B cell (primary cell): ENCODE results near the gene ERCC2. TPM values are rescaled to one million over a fixed set of nuclear protein-coding genes. Genes with fewer than 3 reads are reported as not detected.

Experiments used
- ATAC-seq: fragments of 200-7000 bp; cut with Tn5 transposase; one replicate; pipeline ENCODE4 v1.10.0; 2021; ENCODE audit warnings: low read depth, mild to moderate bottlenecking, moderate number of reproducible peaks, moderate library complexity
- CTCF ChIA-PET: fragments of 350-600 bp; sonication (Branson Sonifier 250); formaldehyde crosslinking; loops from one replicate; lab custom pipeline; 2021; ENCODE audit warnings: antibody characterized with exemption, inconsistent platforms; lab: Charles Lee
- POLR2A ChIA-PET: fragments of 350-600 bp; sonication (Branson Sonifier 250); formaldehyde crosslinking; loops from one replicate; lab custom pipeline; 2021; ENCODE audit warnings: antibody characterized with exemption; lab: Charles Lee
- DNase-seq: peaks from one replicate; pipeline ENCODE4 v3.0.0; 2013
- H2AFZ ChIP-seq: 2 replicates; pipeline ENCODE4 v1.6.1; 2012; ENCODE audit warnings: mild to moderate bottlenecking, low read depth, low read length; ENCODE audit not compliant: insufficient read depth, poor library complexity, severe bottlenecking
- H3K27ac ChIP-seq, 2 donors: 1 replicate in 1 of 2; 2 replicates in 1 of 2; pipeline ENCODE4 v1.5.1; 2012 to 2013; ENCODE audit warnings: low read length in 2 of 2, mild to moderate bottlenecking in 2 of 2, moderate library complexity in 1 of 2
- H3K27me3 ChIP-seq, 4 experiments: fragments of 200-600 bp in 1 of 4; sonication (generic) in 1 of 4; replicated peaks in 1 of 4; 1 replicate in 2 of 4; 2 replicates in 2 of 4; pipeline versions ENCODE4 v1.6.1 to v1.7.0; 2013 to 2016; ENCODE audit warnings: low read length in 3 of 4, mild to moderate bottlenecking in 2 of 4, mixed read lengths in 1 of 4, moderate library complexity in 1 of 4; ENCODE audit not compliant: insufficient read depth in 4 of 4, control insufficient read depth in 3 of 4; ENCODE audit errors: control extremely low read depth in 1 of 4
- H3K36me3 ChIP-seq, 2 experiments: replicated peaks in 1 of 2; 1 replicate in 1 of 2; 2 replicates in 1 of 2; pipeline versions ENCODE4 v1.6.1 to v1.7.1; 2013; ENCODE audit warnings: low read length in 1 of 2; ENCODE audit not compliant: insufficient read depth in 2 of 2, control insufficient read depth in 1 of 2; ENCODE audit errors: control extremely low read depth in 1 of 2, extremely low read depth in 1 of 2
- H3K4me1 ChIP-seq, 2 donors: fragments of 200-600 bp in 1 of 2; sonication (generic) in 1 of 2; 1 replicate in 1 of 2; 2 replicates in 1 of 2; pipeline versions ENCODE4 v1.5.1 to v1.6.1; 2013 to 2017; ENCODE audit warnings: low read length in 2 of 2; ENCODE audit not compliant: control insufficient read depth in 2 of 2, insufficient read depth in 2 of 2
- H3K4me2 ChIP-seq: replicated peaks from 2 replicates; pipeline ENCODE3; 2012; ENCODE audit warnings: mild to moderate bottlenecking, low read depth, low read length; ENCODE audit not compliant: poor library complexity, severe bottlenecking
- H3K4me3 ChIP-seq, 5 experiments: fragments of 200-600 bp in 1 of 5; sonication (generic) in 1 of 5; 1 replicate in 3 of 5; 2 replicates in 2 of 5; pipeline versions ENCODE4 v1.5.1 to v1.7.0; 2011 to 2016; ENCODE audit warnings: low read length in 4 of 5, mild to moderate bottlenecking in 4 of 5, low read depth in 2 of 5, control low read depth in 1 of 5, moderate library complexity in 1 of 5; ENCODE audit not compliant: insufficient read depth in 1 of 5; ENCODE audit errors: control extremely low read depth in 1 of 5, extremely low read depth in 1 of 5
- H3K79me2 ChIP-seq: fragments of 200-600 bp; sonication (generic); one replicate; pipeline ENCODE4 v1.6.0; 2016; ENCODE audit warnings: low read length; ENCODE audit not compliant: control insufficient read depth, insufficient read depth
- H3K9ac ChIP-seq: fragments of 200-600 bp; sonication (generic); 2 replicates; pipeline ENCODE4 v1.6.1; 2017; ENCODE audit warnings: mild to moderate bottlenecking, low read length, moderate library complexity
- H3K9me3 ChIP-seq, 3 donors: one replicate each; pipeline versions ENCODE4 v1.6.1 to v1.7.1; 2013; ENCODE audit warnings: low read length in 2 of 3; ENCODE audit not compliant: control insufficient read depth in 2 of 3, insufficient read depth in 1 of 3; ENCODE audit errors: control extremely low read depth in 1 of 3
- H4K20me1 ChIP-seq: 2 replicates; pipeline ENCODE4 v1.6.0; 2012; ENCODE audit warnings: mild to moderate bottlenecking, low read length; ENCODE audit not compliant: insufficient read depth, control insufficient read depth, poor library complexity, severe bottlenecking
- H3K27ac Mint-ChIP-seq: one replicate; pipeline ENCODE4 v1.8.0; 2021; ENCODE audit warnings: mixed read lengths
- H3K27me3 Mint-ChIP-seq: one replicate; pipeline ENCODE4 v1.8.0; 2021; ENCODE audit warnings: mixed read lengths
- H3K4me1 Mint-ChIP-seq: one replicate; pipeline ENCODE4 v1.8.0; 2021; ENCODE audit warnings: mixed read lengths
- H3K4me3 Mint-ChIP-seq: one replicate; pipeline ENCODE4 v1.8.0; 2021; ENCODE audit warnings: mixed read lengths
- H3K9me3 Mint-ChIP-seq: one replicate; pipeline ENCODE4 v1.8.0; 2022; ENCODE audit warnings: mixed read lengths; ENCODE audit not compliant: insufficient read depth
- CTCF ChIP-seq: fragments of 200-600 bp; IDR thresholded peaks from one replicate; pipeline ENCODE4 v1.8.0; 2022; ENCODE audit warnings: antibody characterized with exemption, mild to moderate bottlenecking
- EZH2 ChIP-seq: IDR thresholded peaks from 2 replicates; pipeline ENCODE4 v1.6.1; 2012; ENCODE audit warnings: borderline replicate concordance, low read depth, mild to moderate bottlenecking, moderate library complexity, low read length; ENCODE audit not compliant: insufficient read depth, poor library complexity, severe bottlenecking
- WGBS: methylation state at CpG from one replicate; pipeline ENCODE4 v1.1.5; 2013; ENCODE audit warnings: missing lambda C conversion rate; ENCODE audit not compliant: insufficient coverage; 5-methylcytosine and 5-hydroxymethylcytosine counted together
- intact Hi-C: fragments of 100-400 bp; cut with micrococcal nuclease; formaldehyde crosslinking; loops from one replicate; pipeline ENCODE4 v1.10.0; 2022
- polyA plus RNA-seq: library from polyadenylated mRNA; depleted of rRNA; stranded (reverse); fragments of >200 nt; gene quantifications from 2 replicates; pipeline ENCODE4 v1.2.3, GENCODE V29; 2012
- total RNA-seq, 2 donors: library from RNA; stranded (reverse); fragments of 120-200 nt in 1 of 2; gene quantifications; 1 replicate in 1 of 2; 2 replicates in 1 of 2; pipeline versions ENCODE4 v1.2.3 to v1.2.4, GENCODE V29; 2013 to 2022

Gene ERCC2
- total and polyA plus RNA-seq, 2 donors (not counting 1 experiment from before 2014, with no cell fraction given), result 20.8 to 26.5 TPM

DNA sequence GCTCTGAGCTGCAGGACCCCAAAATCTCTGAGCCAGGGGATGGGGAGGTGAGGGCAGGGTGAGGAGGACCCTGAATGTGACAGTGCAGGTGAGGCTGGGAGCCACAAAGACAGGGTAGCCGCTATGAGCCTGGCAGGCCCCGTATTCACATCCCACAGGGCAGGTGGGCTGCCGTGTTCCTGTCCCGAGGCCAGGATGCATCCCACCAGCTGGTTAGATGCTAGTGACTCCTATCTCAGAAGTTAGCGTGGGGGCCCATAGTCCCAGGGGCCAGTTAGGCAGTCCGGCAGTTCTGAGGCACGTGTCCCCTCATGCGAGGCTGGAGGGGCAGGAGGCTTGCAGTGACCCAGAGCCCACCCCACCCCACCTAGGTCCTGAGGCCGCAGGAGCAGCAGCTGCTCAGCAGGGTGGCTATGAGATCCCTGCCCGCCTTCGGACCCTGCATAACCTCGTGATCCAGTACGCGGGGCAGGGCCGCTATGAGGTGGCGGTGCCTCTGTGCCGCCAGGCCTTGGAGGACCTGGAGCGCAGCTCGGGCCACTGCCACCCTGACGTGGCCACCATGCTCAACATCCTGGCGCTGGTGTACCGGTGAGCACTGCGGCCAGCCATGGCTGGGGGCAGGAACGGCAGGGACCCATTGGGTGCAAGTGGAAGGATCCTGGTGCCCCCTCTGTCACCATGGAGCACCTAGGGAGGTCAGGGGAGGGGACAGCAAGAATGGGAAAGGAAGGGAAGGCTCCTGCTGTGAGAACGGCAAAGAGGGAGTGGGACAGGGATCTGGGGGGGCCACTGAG, 22.6 kb downstream of the ERCC2 start:
- POLR2A ChIA-PET, result no interaction called here

GRCh38 chr19:45346449-45346848, 23.9 kb downstream of the ERCC2 start:
- Histone ChIP-seq H3K79me2 (no peaks in the 10 kb centered on the region), H3K4me1 (no peaks in the 10 kb centered on the region), H3K36me3 (no peaks in the 10 kb centered on the region), H3K4me3 (no peak overlapping the region), H3K27ac (no peak overlapping the region), H3K4me2 (no peak overlapping the region), H4K20me1 (no peaks in the 10 kb centered on the region), H3K9ac (no peak overlapping the region), H3K9me3 (no peaks in the 10 kb centered on the region), H2AFZ (no peak overlapping the region), H3K27me3 (peaks cover 0 to 26% (median 0%) of the 10 kb centered on the region in 4 experiments)
- Mint-ChIP-seq H3K27ac (no peak overlapping the region), H3K4me3 (no peak overlapping the region), H3K27me3 (peaks cover 18% of the 10 kb centered on the region), H3K9me3 (no peaks in the 10 kb centered on the region), H3K4me1 (no peaks in the 10 kb centered on the region)
- DNase-seq (no peak), ATAC-seq (no peak)
- ChIA-PET CTCF (no interaction called here), POLR2A (no interaction called here)
- TF ChIP-seq CTCF (no peak), EZH2 (no peak)
- intact Hi-C loops, result no loop called here
- WGBS, result 36% methylated on average over 27 of the region's 27 CpGs

More for the DNA sequence above, 22.6 kb downstream of the ERCC2 start:
- Histone ChIP-seq H3K79me2 (no peaks in the 10 kb centered on the region), H3K9ac (no peak overlapping the region), H2AFZ (no peak overlapping the region), H3K27me3 (peaks cover 0 to 17% (median 0%) of the 10 kb centered on the region in 4 experiments), H4K20me1 (no peaks in the 10 kb centered on the region), H3K4me2 (no peak overlapping the region), H3K9me3 (no peaks in the 10 kb centered on the region), H3K27ac (no peak overlapping the region), H3K4me3 (no peak overlapping the region), H3K36me3 (no peaks in the 10 kb centered on the region), H3K4me1 (no peaks in the 10 kb centered on the region)
- H3K27me3 Mint-ChIP-seq, result peaks cover 18% of the 10 kb centered on the region
- CTCF ChIA-PET, result no interaction called here
- 82% methylated on average over 24 of the region's 25 CpGs for WGBS
- H3K9me3 Mint-ChIP-seq, result no peaks in the 10 kb centered on the region
- no peak for ATAC-seq
- intact Hi-C loops, result no loop called here
- no peak for TF ChIP-seq EZH2
- DNase-seq, result no peak
- H3K27ac Mint-ChIP-seq, result no peak overlapping the region
- H3K4me3 Mint-ChIP-seq, result no peak overlapping the region
- H3K4me1 Mint-ChIP-seq, result no peaks in the 10 kb centered on the region
